Panc1 (cell line): ENCODE results near the gene RADIL. TPM values are rescaled to one million over a fixed set of nuclear protein-coding genes. Genes with fewer than 3 reads are reported as not detected.
A peak's percentile ranks its signal among the peaks of the same experiment; 100 is the strongest.

Source experiments
- ATAC-seq: fragments of 200-7000 bp; cut with Tn5 transposase; 2 replicates; pipeline ENCODE4 v1.9.1; 2020; ENCODE audit warnings: mild to moderate bottlenecking, moderate library complexity
- BruUV-seq: library from RNA; stranded (reverse); fragments of 400-500 nt; replicated peaks from 2 replicates; lab custom pipeline; 2021; lab: Mats Ljungman, UMichigan
- CTCF ChIA-PET: fragments of 300-600 bp; sonication (Branson Sonifier 250); formaldehyde crosslinking; loops from one replicate; lab custom pipeline; 2022; ENCODE audit warnings: antibody characterized with exemption; lab: Charles Lee
- POLR2A ChIA-PET: fragments of 300-600 bp; sonication (Branson Sonifier 250); formaldehyde crosslinking; loops from one replicate; lab custom pipeline; 2022; ENCODE audit warnings: antibody characterized with exemption; lab: Charles Lee
- DNase-seq: peaks from one replicate; pipeline ENCODE4 v3.0.0-alpha.2; 2010; ENCODE audit warnings: low read depth, low spot score
- H3K27ac ChIP-seq: 2 replicates; pipeline ENCODE4 v1.5.1; 2011; ENCODE audit warnings: mild to moderate bottlenecking, low read length, inconsistent platforms
- H3K27me3 ChIP-seq: fragments of 200-500 bp; sonication (Bioruptor generic); 2 replicates; pipeline ENCODE4 v1.6.0; 2014; ENCODE audit warnings: low read length, inconsistent platforms; ENCODE audit not compliant: control insufficient read depth, insufficient read depth
- H3K36me3 ChIP-seq: fragments of 200-500 bp; sonication (Bioruptor generic); 2 replicates; pipeline ENCODE4 v1.5.1; 2014; ENCODE audit warnings: inconsistent platforms, mild to moderate bottlenecking, low read length, moderate library complexity; ENCODE audit not compliant: control insufficient read depth, insufficient read depth
- H3K4me1 ChIP-seq: 2 replicates; pipeline ENCODE4 v1.5.1; 2011; ENCODE audit warnings: inconsistent platforms, mild to moderate bottlenecking, low read length, moderate library complexity; ENCODE audit not compliant: control insufficient read depth, insufficient read depth
- H3K4me3 ChIP-seq, 2 experiments: 2 replicates each; pipeline ENCODE4 v1.5.1; 2011 to 2012; ENCODE audit warnings: low read depth in 2 of 2, low read length in 2 of 2, mild to moderate bottlenecking in 2 of 2, inconsistent platforms in 1 of 2, moderate library complexity in 1 of 2
- H3K9me3 ChIP-seq: fragments of 200-500 bp; sonication (Bioruptor generic); 2 replicates; pipeline ENCODE4 v1.5.1; 2014; ENCODE audit warnings: low read depth, mild to moderate bottlenecking, inconsistent platforms, low read length, moderate library complexity; ENCODE audit not compliant: control insufficient read depth, insufficient read depth
- CTCF ChIP-seq: fragments of 450-650 bp; IDR thresholded peaks from 2 replicates; pipeline ENCODE4 v1.5.1; 2017; ENCODE audit warnings: mild to moderate bottlenecking
- POLR2AphosphoS5 ChIP-seq: IDR thresholded peaks from 2 replicates; pipeline ENCODE4 v1.6.1; 2012; ENCODE audit warnings: mild to moderate bottlenecking, low read depth, low read length, moderate library complexity
- REST ChIP-seq, 2 experiments: IDR thresholded peaks; 2 replicates each; pipeline ENCODE4 v1.6.1; 2011 to 2012; ENCODE audit warnings: low read depth in 2 of 2, control low read depth in 1 of 2, low read length in 1 of 2, mild to moderate bottlenecking in 1 of 2, moderate library complexity in 1 of 2; ENCODE audit not compliant: insufficient read depth in 1 of 2
- SIN3A ChIP-seq: IDR thresholded peaks from 2 replicates; pipeline ENCODE4 v1.6.1; 2012; ENCODE audit warnings: low read depth, mild to moderate bottlenecking, low read length, moderate library complexity, borderline replicate concordance; ENCODE audit not compliant: insufficient read depth
- TCF7L2 ChIP-seq: IDR thresholded peaks from 2 replicates; pipeline ENCODE4 v1.6.1; 2011; ENCODE audit warnings: mild to moderate bottlenecking, low read depth, low read length, inconsistent platforms
- in situ Hi-C: cut with HindIII; loops from 2 replicates; pipeline ENCODE4 v1.10.0; 2016; ENCODE audit warnings: low sequenced_read_pairs, low pct_unique_long_range_greater_than_20kb
- intact Hi-C: fragments of 100-400 bp; cut with micrococcal nuclease; formaldehyde crosslinking; loops from one replicate; pipeline ENCODE4 v1.10.0; 2022; ENCODE audit not compliant: unreplicated experiment
- total RNA-seq: library from RNA; stranded (reverse); gene quantifications from one replicate; pipeline ENCODE4 v1.2.1, GENCODE V29; 2021; ENCODE audit not compliant: unreplicated experiment

RADIL gene
- total RNA-seq, 1 experiment from 2014 or later, result 1.3 TPM

- intact Hi-C loops (no loop called here), in situ Hi-C loops (no loop called here)
- Histone ChIP-seq H3K4me1 (no peaks in the 10 kb centered on the region), H3K27ac (no peak overlapping the region), H3K27me3 (no peaks in the 10 kb centered on the region), H3K9me3 (no peaks in the 10 kb centered on the region), H3K4me3 (no peak overlapping the region), H3K36me3 (no peaks in the 10 kb centered on the region)
- no peak for DNase-seq
- CTCF ChIA-PET, result interaction anchor here (0.5 kb wide), 1 partner anchor 8 kb away, joined by 8 read pairs; no protein-coding TSS in a partner anchor
- no peak for ATAC-seq
- TF ChIP-seq SIN3A (no peak), TCF7L2 (no peak), POLR2AphosphoS5 (no peak), CTCF (no peak), REST (IDR thresholded peaks at IDR 0.05; ENCODE audit: insufficient read depth in 1 of 2, low read depth in 2 of 2, low read length in 1 of 2) (no peak)
- POLR2A ChIA-PET, result no interaction called here
- BruUV-seq, result no TSS peak
These were observed 59.3 kb downstream of the RADIL start for GRCh38 chr7:4824120-4824775.

GRCh38 chr7:4823441-4824119, 59.9 kb downstream of the RADIL start:
- intact Hi-C loops (no loop called here), in situ Hi-C loops (no loop called here)
- H3K27me3 ChIP-seq, result no peaks in the 10 kb centered on the region
- no peaks in the 10 kb centered on the region for H3K9me3 ChIP-seq
- BruUV-seq, result no TSS peak
- H3K36me3 ChIP-seq, result no peaks in the 10 kb centered on the region
- CTCF ChIA-PET, result interaction anchor here (0.5 kb wide), 1 partner anchor 31 kb away, joined by 6 read pairs; no protein-coding TSS in a partner anchor
- ATAC-seq (0 out of 2 replicates have a peak, but pooled peaks have one; percentile 23), DNase-seq (no peak)
- TF ChIP-seq TCF7L2, result no peak
- TF ChIP-seq CTCF, result no peak
- no peak for TF ChIP-seq POLR2AphosphoS5
- no peak for TF ChIP-seq REST (IDR thresholded peaks at IDR 0.05; ENCODE audit: insufficient read depth in 1 of 2, low read depth in 2 of 2, low read length in 1 of 2)
- TF ChIP-seq SIN3A, result no peak
- H3K27ac ChIP-seq, result no peak overlapping the region
- H3K4me3 ChIP-seq, result no peak overlapping the region
- POLR2A ChIA-PET, result interaction anchor here (0.5 kb wide), 1 partner anchor 548 kb away, joined by 7 read pairs; no protein-coding TSS in a partner anchor
- no peaks in the 10 kb centered on the region for H3K4me1 ChIP-seq
